GM19025 (cell line): Measurements from ENCODE around the gene KCNK2.

Source experiments
- ATAC-seq: cut with Tn5 transposase; IDR thresholded peaks from one replicate; pipeline ENCODE4 v1.9.1; 2021; ENCODE audit warnings: mild to moderate bottlenecking, low read depth, moderate library complexity; ENCODE audit not compliant: unreplicated experiment

KCNK2 gene

DNA sequence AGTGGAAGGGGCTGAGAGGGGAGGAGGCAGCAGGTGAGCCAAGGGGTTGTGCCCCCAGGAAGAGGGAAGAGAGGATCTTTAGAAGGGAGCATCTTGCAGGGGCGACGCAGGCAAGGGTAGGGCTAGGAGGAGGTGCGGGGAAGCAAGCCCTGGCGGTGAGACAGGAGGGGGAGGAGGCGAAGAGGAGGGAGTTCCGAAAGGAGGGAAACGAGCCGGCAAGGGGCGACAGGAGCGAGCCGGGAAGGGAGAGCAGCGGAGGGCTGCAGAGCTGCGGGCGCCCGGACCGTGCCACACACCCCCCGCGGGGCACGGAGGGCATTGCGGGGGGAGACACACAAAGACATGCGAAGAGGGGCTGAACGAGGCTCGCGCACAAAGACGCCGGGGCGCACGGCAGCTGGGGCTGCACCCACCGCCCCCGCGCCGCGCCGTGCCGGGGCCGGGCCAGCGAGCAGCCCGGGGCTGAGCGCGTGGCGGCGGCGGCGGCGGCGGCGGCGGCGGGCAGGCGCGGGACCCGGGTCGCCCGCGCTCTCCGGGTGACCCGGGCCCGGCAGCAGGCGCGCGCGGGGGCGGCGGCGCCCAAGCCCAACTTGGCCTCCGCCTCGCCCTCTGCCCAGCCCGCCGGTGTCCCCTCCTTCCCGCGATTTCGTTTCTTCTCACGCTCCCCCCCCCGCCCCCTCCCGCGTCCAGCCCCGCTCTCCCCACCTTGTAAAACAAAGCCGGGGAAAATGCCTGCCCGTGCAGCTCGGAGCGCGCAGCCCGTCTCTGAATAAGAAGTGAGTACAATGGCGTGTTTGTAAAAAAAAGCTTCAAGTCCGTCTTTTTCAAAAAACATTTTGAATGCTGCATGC, at the start of gene KCNK2:
TSS of gene KCNK2 (plus strand) at position 206 of the 851 bp plus-strand sequence. CDS start 649 bp downstream, outside the sequence.
- ATAC-seq: no peak

DNA sequence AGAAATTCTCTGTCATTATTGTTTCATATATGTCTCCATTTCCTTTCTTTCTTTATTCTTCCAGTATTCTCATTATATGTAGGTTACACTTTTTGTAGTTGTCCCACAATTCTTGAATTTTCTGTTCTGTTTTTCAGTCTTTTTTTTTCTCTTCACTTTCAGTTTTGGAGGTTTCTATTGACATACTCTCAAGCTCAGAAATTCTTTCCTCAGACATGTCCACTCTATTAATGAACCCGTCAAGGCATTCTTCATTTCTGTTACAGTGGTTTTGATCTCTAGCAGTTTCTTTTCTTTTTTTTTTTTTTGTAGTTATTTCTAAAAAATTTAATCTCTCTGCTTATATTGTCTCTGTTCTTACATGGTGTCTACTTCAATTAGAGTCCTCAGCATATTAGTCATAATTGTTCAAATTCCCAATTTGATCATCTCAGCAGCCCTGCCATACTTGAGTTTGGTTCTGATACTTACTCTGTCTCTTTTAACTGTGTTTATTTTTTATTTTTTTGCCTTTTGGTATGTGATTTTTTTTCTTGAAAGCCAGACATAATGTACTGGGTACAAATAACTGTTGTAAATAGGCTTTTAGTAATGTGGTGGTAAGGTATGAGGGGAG, 49.5 kb upstream of the KCNK2 start:
- no peak for ATAC-seq

GRCh38 chr1:215040190-215040589, 42.3 kb upstream of the KCNK2 start:
- ATAC-seq: no peak

DNA sequence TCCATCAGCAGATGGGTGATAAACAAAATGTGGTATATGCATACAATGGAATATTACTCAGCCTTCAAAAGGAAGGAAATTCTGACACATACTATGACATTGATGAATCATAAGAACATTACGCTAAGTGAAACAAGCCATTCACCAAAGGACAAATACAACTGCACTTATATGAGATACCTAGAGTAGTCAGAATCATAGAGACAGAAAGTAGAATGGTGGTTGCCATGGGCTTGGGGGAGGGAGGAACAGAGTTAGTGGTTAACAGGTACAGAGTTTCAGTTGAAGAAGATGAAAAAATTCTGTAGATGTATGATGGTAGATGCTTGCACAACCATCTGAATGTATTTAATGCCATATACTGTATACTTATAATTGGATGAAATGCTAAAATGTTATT, 39.1 kb upstream of the KCNK2 start:
- no peak for ATAC-seq

GRCh38 chr1:215044151-215044550, 38.4 kb upstream of the KCNK2 start:
- no peak for ATAC-seq

DNA sequence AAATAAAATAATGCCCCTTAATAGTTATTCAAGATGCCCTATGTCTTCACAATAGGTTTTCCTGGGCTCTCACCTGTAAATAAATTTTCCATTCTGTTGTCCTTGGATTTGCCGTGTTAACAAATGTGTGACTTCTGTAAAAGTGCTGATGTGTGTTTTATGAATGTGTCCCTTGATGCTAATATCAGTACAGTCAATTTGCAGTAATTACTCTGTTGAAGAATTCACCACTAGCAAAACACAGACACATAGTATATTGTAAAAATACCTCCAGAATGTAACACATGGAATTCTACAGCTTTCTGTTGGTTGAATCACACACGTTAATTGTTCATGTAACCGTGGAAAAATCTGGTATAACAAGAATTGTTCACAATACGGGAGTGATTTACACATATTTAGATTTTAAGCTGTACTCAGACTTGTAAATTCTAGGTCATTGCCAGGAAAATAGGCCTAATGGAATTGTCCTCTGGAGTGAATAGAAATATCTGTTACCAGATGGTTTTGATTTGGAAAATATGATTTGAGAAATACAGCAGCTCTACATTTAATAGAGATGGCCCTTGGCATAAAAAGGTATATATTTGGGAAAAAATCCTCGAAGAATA, 36.7 kb upstream of the KCNK2 start:
- ATAC-seq: no peak

GRCh38 chr1:215052256-215053015, 30.1 kb upstream of the KCNK2 start:
- no peak for ATAC-seq

- no peak for ATAC-seq
Measured at GRCh38 chr1:215054266-215054665, 28.3 kb upstream of the KCNK2 start.

DNA sequence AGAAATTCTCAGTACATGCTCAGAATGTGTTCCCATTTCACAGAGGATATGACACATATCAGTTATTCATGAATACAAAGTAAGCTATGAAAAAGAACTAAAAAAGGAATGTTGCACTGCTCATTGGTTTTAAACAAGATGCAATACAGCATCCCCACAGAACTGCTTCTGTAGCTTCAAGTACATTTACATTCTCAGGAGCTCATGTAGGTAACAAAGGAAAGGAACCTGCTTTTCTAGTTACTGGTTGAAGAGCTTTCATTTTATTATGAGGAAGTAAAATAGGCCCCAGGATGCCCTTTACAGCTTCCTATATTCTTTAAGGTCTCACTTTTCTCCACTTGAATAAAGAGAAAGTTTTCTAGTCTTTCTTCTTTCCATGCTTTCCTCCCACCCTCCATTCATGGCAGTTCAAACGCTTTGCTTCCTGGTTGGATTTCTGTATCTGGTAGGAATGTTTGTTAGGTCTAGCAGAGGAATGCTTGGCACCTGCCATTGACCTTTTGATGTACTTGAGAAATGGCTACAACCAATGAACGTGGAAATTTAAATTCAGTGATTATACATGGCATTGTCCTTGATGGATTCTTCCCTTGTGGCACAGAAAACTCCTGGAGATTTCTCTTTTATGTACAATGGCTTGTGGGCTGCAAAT, 27.1 kb upstream of the KCNK2 start:
- ATAC-seq: no peak

DNA sequence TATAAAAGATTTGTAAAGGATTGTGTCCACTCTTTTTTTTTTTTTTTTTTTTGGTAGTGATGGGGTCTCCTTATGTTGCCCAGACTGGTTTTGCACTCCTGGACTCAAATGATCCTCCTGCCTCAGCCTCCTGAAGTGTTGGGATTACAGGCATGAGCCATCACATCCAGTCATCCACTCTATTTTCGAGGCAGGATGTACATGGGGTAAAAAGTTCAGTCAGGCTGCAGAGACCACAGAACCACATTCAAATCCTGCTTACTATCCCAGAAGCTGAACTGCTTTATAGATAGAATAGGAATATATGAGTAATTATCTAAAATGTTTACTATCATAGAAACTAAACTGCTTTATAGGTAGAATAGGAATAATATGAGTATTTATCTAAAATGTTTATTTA, 26.0 kb upstream of the KCNK2 start:
- no peak for ATAC-seq

DNA sequence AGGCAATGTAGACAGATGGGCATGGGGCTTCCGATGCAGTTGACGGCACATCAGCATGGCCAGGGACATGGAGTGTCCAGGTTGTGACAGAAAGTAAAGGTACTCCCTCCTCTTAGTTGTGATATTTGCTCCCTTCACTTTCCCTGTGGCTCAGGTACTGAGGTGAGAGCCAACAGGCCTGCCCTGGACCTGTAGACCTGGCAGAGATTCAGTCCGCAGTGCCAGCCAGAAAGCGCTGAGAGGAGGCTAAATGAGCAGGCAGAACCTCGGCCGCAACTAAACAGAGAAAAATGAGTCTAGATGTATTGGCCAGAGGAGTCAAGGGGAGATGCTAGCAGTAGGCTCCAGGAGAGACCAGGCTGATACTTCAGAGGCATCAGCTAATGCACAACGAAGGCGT, 22.6 kb upstream of the KCNK2 start:
- ATAC-seq: no peak

GRCh38 chr1:215064327-215064726, 18.2 kb upstream of the KCNK2 start:
- no peak for ATAC-seq

- no peak for ATAC-seq
Measured at GRCh38 chr1:215071078-215071477, 11.5 kb upstream of the KCNK2 start.

DNA sequence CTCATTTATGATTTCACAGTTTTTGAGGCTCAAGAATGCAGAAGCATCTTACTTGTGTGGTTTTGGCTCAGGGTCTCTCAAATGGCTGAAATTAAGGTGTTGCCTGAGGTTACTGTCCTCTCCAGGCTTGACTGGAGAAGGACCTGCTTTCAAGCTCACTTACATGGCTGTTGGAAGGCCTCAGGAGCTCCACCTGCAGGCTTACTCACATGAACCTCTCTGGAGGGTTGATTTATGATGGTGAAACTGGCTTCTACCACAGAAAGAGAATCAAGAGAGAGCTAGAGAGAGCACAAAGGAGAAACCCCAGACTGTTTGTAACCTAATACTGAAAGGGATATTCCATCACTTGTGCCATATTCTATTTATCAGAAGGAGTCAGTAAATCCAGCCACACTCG, 6.2 kb upstream of the KCNK2 start:
- ATAC-seq: no peak

GRCh38 chr1:215079456-215079855, 3.1 kb upstream of the KCNK2 start:
- no peak for ATAC-seq

DNA sequence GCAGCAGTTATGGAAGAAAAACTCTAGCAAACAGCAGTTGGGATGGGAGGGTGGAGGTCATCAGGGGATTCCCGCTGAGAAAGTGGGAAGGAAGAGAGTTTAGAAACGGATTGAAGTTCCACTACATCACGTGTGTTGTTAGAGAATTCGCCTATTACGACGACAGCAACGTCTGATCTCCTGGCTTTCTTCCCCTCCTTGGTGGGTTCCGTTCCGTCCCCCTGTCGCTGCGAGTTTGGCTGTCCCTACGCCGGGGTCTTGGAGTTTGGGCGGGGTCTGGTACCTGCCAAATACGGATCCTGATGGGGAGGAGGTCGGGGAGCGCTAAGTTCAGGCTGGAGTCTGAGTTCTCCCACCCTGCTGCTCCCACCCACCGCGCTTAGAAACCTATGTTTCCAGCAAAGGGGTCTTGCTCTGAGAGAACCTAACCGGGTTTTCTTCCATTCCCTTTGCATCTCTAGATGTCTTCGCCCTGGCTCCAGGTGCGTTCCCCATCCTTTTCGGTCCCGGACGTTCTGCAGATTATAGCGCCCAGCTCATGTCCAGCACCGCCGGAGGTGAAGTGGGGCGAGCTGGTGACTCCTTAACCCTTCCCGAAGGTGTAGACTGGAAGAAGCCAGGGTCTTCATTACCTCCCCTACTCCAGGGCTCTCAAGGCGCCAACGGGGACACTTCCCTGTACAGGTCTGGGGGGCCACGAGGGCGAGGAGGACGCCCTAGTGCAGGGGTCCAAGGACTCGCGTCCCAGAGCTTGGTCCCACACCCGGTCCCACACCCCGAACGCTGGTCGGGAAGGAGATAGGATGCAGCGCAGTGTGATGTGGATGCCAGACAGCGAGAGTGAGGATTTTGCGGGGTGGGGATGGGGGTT, 641 bp upstream of the KCNK2 start:
- no peak for ATAC-seq

DNA sequence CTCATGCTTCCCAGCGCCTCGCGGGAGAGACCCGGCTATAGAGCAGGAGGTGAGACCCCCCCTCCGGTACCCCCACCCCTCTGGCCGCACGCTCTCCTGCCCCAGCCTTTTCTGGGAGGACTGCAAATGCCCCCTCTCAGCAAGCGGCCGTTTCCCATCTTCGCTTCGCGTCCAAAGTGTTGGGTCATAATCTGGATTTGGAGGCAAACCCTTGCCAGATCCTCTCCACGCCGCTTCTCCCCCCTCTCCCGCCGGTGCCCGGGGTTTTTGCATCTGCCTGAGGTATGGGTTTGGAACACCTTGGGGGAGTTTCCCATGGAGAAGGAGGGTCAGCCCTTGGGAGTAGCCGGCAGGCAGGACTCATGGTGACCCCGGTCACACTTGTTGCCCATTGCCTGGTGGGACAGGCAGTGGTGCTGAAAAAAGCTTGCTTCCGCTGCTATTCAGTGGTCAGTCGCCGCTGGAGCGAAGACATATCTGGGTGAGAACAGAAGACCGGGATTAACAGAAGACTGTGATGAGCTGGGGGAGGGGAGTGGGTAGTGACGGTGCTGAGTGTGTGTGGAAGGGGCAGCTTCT, 935 bp downstream of the KCNK2 start:
- ATAC-seq: no peak

- ATAC-seq: no peak
Measured at GRCh38 chr1:215084621-215085020, 2.1 kb downstream of the KCNK2 start.

DNA sequence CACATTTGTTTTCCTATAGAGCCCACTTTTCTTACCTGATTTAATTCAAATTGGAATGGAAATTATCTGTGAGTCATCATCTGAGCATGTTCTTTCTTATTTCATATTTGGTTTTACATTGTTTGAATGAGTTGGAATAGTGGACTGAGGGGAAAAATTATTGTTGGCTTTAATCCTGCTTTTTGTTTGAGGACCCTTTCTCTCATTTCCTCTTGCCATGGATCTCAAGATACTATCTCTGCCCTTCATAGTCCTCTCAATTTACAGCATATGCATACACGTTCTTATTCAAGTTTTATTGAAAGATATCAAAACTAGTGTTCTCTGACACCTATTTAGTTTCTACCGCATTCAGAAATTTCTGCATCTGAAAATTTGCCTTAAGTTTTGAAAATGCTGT, 5.1 kb downstream of the KCNK2 start:
- ATAC-seq: no peak
